Kidney (tissue), 14 donors: ENCODE measurements around the gene PVR. TPM values are rescaled to one million over a fixed set of nuclear protein-coding genes. Genes with fewer than 3 reads are reported as not detected.

Experiments used
- DNase-seq, 5 donors: peaks; one replicate each; pipeline ENCODE4 v3.0.0-alpha.2; 2013 to 2020
- FAIRE-seq: peaks from 2 replicates; lab custom pipeline; 2012; peaks lifted over from hg19 to GRCh38; lab: Jason Lieb, UNC
- H3K27ac ChIP-seq, 2 donors: one replicate each; pipeline ENCODE4 v1.7.0; 2013; ENCODE audit warnings: low read depth in 2 of 2, low read length in 2 of 2, inconsistent platforms in 1 of 2
- H3K27me3 ChIP-seq: one replicate; pipeline ENCODE4 v1.7.1; 2013; ENCODE audit warnings: low read length, inconsistent platforms; ENCODE audit not compliant: control insufficient read depth, insufficient read depth
- H3K36me3 ChIP-seq, 3 donors: one replicate each; pipeline versions ENCODE4 v1.7.0 to v1.7.1; 2013; ENCODE audit warnings: low read length in 3 of 3, control low read depth in 1 of 3, inconsistent platforms in 1 of 3; ENCODE audit not compliant: insufficient read depth in 3 of 3, control insufficient read depth in 2 of 3
- H3K4me1 ChIP-seq, 3 donors: one replicate each; pipeline versions ENCODE4 v1.7.0 to v1.7.1; 2013; ENCODE audit warnings: low read length in 3 of 3, inconsistent platforms in 1 of 3, low read depth in 1 of 3; ENCODE audit not compliant: control insufficient read depth in 2 of 3, insufficient read depth in 2 of 3
- H3K4me3 ChIP-seq, 3 donors: one replicate each; pipeline versions ENCODE4 v1.7.0 to v1.8.1; 2013; ENCODE audit warnings: low read length in 3 of 3, control low read depth in 1 of 3, inconsistent platforms in 1 of 3
- H3K9ac ChIP-seq, 3 donors: one replicate each; pipeline versions ENCODE4 v1.7.0 to v1.7.1; 2013; ENCODE audit warnings: low read length in 3 of 3, control low read depth in 1 of 3, inconsistent platforms in 1 of 3
- H3K9me3 ChIP-seq, 3 donors: one replicate each; pipeline versions ENCODE4 v1.7.0 to v1.7.1; 2013; ENCODE audit warnings: low read length in 3 of 3, control low read depth in 1 of 3, inconsistent platforms in 1 of 3; ENCODE audit not compliant: control insufficient read depth in 2 of 3, insufficient read depth in 1 of 3
- CTCF ChIP-seq: IDR thresholded peaks from 3 replicates; pipeline ENCODE4 v1.5.1; 2012; ENCODE audit warnings: mild to moderate bottlenecking, moderate library complexity, borderline replicate concordance; ENCODE audit not compliant: insufficient read depth; ENCODE audit errors: extremely low read depth
- intact Hi-C: fragments of 100-400 bp; cut with DNase I; formaldehyde crosslinking; loops from one replicate; pipeline ENCODE4 v1.11.1; 2022
- polyA plus RNA-seq: library from polyadenylated mRNA; stranded (reverse); fragments of 350-450 nt; fragmentation: Illumina TruSeq; extraction: RNeasy Lipid Tissue Mini Kit (QIAGEN cat#74804); gene quantifications from one replicate; pipeline ENCODE4 v1.2.3, GENCODE V29; 2014; ENCODE audit warnings: low read depth, low replicate concordance; ENCODE audit not compliant: insufficient read depth
- total RNA-seq: library from RNA; stranded (reverse); fragmentation: NEBNext Ultra II Directional; extraction: Animal tissue kit (Norgen Biotek cat#: 25700); gene quantifications from one replicate; pipeline ENCODE4 v1.2.1, GENCODE V29; 2021
- donor health status: control.
- donor health status: control.
- donor health status: control.
- donor health status: control.
- donor health status: control.
- donor health status: DM: yes; HTN: yes; CAD: no.
- donor health status: Normal renal cell carcinoma (clear cell type).

PVR gene
- total and polyA plus RNA-seq, 2 donors from 2014 or later, result 20.7 to 36.4 TPM

DNA sequence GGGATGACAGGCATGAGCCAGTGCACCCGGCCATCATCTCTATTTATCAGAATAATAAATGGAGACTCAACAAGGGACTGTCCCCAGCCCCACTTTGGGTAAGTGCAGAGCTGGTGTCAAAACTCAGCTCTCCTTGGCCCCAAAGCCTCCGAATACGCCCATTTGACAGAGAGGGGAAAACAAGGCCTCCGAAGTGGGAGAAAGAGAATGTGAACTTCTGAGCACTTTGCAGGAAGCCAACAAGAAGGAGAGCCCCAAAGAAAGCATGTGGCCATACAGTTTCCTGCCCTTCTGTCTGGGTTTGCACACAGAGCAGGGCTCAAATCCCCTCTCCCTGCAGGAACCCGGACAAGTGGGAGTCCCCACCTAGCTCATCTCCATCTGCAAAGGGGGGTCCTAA is 56.8 kb downstream of the PVR start:
- H3K4me1 ChIP-seq, result no peaks in the 10 kb centered on the region
- no peak overlapping the region for H3K9ac ChIP-seq
- DNase-seq (no peak), FAIRE-seq (no peak)
- no peak overlapping the region for H3K27ac ChIP-seq
- no peak for TF ChIP-seq CTCF
- intact Hi-C loops, result no loop called here
- no peaks in the 10 kb centered on the region for H3K27me3 ChIP-seq
- H3K4me3 ChIP-seq, result no peak overlapping the region
- no peaks in the 10 kb centered on the region for H3K36me3 ChIP-seq
- H3K9me3 ChIP-seq, result no peaks in the 10 kb centered on the region

DNA sequence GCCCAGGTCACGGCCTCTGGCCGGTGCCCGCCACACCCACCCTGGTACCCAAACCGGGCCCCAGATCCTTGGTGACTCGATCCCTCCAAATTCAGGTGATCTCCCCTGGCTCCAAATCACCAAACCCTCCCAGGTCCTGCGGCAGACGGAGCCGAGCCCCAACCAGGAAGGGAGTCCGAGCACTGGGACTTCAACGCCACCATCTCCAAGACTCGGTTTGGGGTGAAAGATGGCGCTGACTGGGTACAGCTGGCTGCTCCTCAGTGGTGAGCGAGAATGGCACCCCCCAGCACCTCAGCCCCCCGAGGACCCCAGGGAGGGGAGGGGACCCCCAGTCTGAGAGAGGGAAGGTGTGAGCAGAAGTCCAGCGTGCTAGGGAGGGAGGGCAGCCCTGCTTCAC is 57.5 kb downstream of the PVR start:
- Histone ChIP-seq H3K4me3 (no peak overlapping the region), H3K9ac (no peak overlapping the region), H3K36me3 (no peaks in the 10 kb centered on the region), H3K27ac (no peak overlapping the region), H3K4me1 (no peaks in the 10 kb centered on the region), H3K9me3 (no peaks in the 10 kb centered on the region), H3K27me3 (no peaks in the 10 kb centered on the region)
- DNase-seq, result no peak
- intact Hi-C loops, result no loop called here
- TF ChIP-seq CTCF, result no peak
- FAIRE-seq, result no peak

GRCh38 chr19:44702551-44703176 is 59.0 kb downstream of the PVR start:
- FAIRE-seq, result no peak
- intact Hi-C loops, result no loop called here
- H3K9ac ChIP-seq, result no peak overlapping the region

More at GRCh38 chr19:44702551-44703176, 59.0 kb downstream of the PVR start:
- no peak for TF ChIP-seq CTCF
- Histone ChIP-seq H3K27ac (no peak overlapping the region), H3K4me1 (no peaks in the 10 kb centered on the region), H3K27me3 (no peaks in the 10 kb centered on the region), H3K9me3 (no peaks in the 10 kb centered on the region), H3K36me3 (no peaks in the 10 kb centered on the region), H3K4me3 (no peak overlapping the region)
- DNase-seq, result no peak
